Stimulated activated CD8-positive, alpha-beta memory T cell treated with anti-CD3 and anti-CD28 coated beads, Interleukin-4, amount 100 ng/mL, for 24 hours (primary cell): ENCODE data around the gene SLC45A1.

ENCODE experiments used
- DNase-seq: peaks from one replicate; pipeline ENCODE4 v3.0.0-alpha.2; 2020; ENCODE audit warnings: low read depth

Gene SLC45A1

GRCh38 chr1:8352886-8353785, 35.2 kb downstream of the SLC45A1 start:
- no peak for DNase-seq

- DNase-seq, result no peak
These were observed 36.1 kb downstream of the SLC45A1 start for GRCh38 chr1:8354038-8354437.

DNA sequence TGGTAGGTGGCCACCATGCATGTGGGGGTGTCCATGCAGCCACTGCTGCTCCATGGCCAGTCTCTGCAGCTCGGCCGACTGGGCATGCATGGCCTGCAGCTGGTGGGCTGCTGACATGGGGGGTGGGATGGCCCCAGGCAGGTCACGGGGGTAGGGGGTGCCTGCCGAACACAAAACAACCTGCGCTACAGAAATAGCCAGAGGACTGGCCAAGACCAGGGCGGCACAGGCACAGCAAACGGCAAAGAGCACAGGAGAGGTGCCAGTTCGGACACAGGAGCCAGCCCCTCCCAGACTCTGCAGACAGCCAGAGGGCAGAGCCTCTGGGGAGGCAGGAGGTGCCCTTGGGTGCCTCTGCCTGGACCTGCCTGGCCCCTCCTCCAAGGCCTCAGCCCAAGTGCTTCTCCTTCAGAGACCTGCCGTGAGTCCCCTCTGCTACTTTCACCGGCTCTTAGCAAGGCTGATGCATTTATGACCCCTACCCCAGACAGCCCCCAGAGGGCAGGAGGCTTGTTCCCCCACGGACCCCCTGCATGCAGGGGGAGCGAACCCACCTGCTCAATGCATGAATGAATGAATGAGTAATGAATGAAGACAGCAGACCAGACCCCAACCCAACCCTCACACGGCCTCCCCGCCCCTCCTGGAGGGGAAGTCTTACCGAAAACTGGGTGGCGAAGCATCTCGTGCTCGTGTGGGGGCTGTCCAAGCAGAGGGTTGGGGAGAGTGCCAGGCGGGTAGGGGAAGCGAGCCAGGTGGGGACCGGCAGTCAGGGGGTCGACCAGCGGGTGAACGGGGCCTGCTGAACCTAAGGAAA, 37.7 kb downstream of the SLC45A1 start:
- DNase-seq, result no peak

DNA sequence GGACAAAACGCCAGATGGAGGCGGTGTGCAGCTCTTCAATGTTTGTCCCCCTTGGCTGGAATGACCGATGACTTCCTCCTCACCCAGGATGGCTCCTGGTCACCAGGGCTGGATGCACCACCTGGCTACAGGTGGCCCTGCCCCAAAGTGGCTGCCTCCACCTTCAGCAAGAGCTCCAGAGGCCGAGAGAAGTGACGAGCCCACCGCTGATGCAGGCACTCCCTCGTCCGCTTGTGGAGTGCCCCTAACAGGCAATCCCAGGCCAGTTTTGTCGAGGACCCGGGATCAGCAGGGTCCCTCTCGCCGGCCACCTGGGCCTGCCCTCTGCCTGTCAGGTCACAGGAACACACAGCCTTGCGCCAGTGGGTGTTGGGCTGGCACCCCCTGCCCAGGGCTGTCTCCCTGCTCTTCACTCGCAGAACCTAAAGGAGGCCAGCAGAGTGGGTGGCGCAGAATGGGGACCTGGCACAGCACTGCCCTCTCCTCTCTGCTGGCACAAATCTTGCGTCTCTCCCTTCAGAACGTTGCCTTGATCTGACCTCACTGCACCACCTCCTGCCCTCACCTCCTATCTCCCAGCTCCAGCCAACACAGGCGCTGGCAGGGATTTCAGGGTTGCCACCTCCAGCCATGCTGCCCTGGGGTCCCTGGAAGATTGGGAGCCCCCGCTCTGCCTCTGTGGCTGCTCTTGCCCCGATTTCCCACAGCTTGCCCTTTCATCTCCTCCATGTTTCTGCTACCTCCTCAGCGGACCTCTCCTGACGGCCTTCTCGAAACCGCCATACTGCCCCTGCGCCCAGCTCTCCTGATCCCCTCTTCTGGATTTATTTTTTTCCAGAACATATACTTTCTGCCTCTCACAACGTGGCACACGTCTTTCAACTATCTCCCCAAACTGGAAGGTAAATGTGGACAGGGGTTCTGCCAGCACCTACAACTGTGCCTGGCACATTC, 38.6 kb downstream of the SLC45A1 start:
- DNase-seq, result no peak

GRCh38 chr1:8357329-8358101, 39.6 kb downstream of the SLC45A1 start:
- no peak for DNase-seq

DNA sequence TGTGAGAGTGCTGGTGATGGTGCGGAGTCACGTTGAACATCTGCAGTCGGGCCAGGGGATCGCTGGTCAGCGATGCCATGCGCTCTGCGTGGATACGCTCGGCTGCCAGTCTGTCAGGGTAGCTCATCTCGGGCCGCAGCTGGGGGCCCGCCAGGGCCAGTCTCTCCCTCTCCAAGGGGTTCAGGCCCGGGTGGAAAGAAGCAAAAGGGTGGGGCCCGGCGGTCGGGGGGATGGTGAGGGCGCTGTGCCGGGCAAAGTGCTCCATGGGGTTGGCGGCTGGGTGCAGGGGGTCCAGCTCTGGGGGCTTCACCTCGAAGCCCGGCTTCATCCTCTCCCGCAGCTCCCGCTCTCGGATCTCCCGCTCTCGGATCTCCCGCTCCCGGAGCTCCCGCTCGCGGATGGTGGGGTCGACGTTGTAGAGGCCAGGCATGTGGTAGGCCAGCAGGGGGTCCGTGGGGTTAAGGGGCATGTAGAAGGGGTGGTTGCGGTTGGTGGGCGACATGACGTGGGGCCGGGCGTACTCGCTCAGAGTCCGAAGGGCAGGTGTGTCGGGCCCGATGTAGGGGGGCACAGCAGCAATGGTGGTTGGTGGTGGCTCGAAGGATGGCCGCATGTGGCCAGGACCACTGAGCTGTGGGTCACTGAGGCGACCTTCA, 40.5 kb downstream of the SLC45A1 start:
- no peak for DNase-seq

GRCh38 chr1:8358897-8359616, 41.1 kb downstream of the SLC45A1 start:
- no peak for DNase-seq

- no peak for DNase-seq
These were observed 41.9 kb downstream of the SLC45A1 start for GRCh38 chr1:8359617-8360481.

DNA sequence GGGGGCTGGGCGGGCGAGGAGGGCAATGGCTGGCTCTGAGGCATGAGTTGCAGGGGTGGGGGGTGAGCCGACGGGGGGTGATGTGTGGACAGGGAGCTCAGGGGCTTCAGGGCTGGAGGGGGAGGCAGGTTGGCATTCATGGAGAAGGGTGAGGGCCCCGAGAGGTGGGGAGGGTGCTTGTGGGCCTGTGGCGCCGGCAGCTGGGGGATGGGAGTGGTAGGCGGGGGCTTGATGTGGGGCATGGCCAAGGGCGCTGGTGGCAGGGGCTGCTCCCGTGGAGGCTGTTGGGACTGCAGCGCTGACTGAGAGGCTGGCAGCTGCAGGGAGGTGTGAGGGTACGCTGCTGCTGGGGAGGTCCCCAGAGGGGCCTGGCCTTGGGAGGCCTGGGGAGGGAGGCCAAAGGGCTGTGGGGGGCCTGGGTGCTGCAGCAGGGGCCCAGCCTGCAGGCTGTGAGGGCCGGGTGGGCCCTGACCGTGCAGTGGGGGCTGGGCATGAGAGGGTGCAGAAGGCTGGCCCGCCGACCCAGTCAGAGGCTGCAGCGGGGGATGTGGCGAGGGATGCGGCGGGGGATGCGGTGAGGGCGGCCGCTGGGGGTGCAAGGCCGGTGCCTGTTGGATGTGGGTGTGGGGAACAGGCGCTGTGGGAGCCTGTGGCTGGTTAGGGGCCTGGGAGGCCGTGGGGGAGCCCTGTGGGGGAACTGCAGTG, 42.7 kb downstream of the SLC45A1 start:
- no peak for DNase-seq

DNA sequence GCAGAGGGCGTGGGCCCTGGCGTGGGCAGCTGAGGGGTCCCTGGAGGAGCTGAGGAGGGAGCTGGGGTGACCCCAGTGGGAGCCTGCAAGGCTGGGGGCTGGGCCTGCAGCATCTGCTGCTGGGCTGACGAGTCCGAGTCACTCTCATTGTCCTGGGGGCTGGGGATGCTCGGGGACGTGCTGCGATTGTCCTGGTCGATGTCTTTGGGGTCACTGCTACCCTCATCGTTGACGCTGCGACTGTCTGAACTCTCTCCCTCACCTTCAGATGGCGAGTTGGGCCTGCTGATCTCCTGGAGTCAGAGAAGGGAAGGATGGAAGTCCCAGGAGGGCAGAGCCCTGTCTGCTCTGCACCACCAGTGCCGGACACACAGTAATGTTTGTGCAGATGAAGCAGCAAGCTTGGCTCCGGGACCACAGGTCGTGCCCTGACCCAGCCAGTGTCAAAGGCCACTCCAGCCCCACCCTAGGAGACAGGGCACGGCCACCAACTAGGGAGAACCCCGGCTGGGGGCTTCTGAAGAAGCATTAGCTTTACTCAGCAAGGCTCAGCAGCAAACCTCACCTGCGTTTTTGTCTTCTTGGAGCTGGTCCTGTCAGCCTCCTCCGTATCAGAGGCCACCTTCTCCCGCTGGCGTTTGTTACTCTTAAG, 43.4 kb downstream of the SLC45A1 start:
- no peak for DNase-seq

GRCh38 chr1:8362701-8363101, 44.8 kb downstream of the SLC45A1 start:
- no peak for DNase-seq

DNA sequence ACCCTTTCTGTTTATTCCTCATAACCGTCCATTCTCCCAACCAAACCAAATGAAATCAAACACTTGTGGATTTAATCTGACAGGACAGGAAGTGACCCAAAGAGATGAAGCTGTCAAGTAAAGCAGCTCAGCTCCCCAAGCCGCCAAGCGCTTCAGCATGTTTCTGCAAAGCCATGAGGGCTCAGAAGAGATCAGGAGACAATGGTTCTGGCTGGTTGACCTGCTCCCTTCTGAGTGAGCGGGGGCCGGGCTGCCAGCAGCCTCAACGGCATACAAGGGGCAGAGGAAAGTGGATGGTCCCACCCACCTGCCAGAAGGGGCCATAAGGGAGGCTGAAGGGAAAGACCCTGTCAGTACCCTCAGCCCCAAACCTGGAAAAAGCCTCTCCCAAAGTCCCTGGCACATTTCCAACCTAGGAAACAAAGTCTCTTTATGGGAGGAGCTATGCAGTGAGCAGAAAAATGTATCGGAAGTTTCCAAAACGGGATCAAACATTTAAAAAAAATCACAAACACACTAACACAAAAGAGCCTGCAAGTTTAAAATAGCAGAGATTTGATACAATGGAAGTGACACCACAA, 45.4 kb downstream of the SLC45A1 start:
- no peak for DNase-seq

- no peak for DNase-seq
These were observed 45.9 kb downstream of the SLC45A1 start for GRCh38 chr1:8363767-8364301.

GRCh38 chr1:8364528-8365442, 46.9 kb downstream of the SLC45A1 start:
- no peak for DNase-seq

DNA sequence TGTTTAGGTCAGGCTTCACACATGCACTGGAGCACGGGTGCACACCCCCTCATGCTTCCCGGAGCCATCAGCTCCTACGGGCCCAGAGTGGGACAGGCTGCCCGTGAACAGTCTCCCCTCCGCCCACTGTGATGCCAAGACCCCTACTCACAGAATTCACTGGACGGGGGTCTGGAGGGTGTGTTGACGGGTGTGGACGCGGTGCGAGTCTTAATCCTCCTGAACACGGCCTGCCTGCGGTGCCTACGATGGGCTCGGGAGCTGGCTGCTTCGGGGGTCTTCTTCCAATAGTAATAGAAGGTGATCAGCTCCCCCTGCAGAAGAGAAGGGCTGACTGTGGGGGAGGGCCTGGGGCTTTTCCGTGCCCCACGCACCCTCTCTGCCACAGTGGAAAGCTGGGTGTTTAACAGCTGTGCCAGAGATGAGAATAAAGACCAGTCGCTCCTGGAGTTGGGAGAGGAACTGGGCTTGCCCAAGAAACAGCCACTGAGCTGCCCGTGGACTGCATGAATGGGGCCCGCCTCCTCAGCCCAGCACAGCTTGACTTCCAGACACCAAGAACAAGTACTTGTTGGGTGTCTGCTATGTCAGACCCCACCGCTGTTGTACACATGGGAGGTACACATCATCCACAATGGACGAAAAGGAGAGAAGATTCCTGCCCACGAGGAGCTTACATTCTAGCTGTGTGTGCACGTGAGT, 47.9 kb downstream of the SLC45A1 start:
- no peak for DNase-seq
